GM19193 (cell line): ENCODE measurements around the gene MRPL45.

ENCODE experiments used
- POLR2A ChIP-seq: IDR thresholded peaks from 4 replicates; pipeline ENCODE4 v1.6.1; 2011; ENCODE audit not compliant: insufficient read depth, insufficient read length; ENCODE audit errors: extremely low read depth

Gene MRPL45

DNA sequence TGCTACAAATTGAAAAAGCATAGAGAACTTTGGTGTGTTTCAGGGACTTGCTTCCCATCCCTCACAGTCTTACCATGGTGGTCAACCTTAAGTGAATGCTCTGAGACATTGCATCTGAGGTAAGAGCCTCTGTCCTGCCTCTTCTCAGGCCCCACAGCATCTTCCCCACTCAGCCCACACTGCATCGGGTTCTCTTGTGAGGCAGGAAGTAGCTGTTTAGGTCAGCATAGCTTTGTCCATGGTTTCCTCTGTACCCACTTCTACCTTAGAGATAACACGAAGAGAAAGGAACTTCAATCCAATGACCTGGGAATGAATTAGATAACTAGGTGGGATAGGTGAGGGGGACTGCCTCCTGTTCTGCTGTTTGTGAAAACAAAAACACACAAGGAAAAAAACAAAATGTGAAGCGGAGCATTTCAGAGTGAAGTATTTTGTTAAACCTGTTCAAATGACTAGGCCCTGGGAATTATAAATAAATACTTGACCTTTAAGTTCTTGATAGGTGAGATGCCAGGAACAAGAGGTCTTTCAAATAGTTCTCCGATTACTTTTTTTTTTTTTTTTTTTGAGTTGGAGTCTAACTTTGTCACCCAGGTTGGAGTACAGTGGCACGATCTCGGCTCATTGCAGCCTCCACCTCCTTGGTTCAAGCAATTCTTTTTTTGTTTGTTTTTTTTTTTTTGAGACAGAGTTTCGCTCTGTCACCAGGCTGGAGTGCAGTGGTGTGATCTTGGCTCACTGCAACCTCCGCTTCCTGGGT is 72.3 kb downstream of the MRPL45 start:
- TF ChIP-seq POLR2A, result no peak
